ENCODE measurements around the gene TPH1. TPM values are rescaled to one million over a fixed set of nuclear protein-coding genes. Genes with fewer than 3 reads are reported as not detected.

Gene TPH1
- total and polyA plus RNA-seq, 2 experiments from 2014 or later, result 0.03 to 0.12 TPM

DNA sequence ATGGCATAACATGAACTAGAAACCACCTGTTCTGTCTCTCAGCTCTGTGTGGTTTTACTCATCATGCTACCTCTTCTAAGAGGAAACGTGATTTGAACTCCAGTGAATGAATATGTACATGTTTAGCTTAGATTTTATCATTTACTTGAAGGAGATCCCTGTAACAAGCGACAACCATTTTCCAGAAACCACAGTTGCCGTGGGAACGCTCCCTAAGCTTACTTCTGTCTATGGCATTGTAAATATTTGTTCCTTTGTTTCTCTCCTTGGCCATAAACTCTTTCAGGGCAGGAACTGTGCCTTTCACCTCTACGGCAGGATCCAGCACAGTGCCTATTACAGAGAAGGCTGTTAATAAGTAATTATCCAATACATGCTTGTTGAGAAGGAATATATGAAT is 17.1 kb upstream of the TPH1 start:
- TF ChIP-seq, protein P1, sequence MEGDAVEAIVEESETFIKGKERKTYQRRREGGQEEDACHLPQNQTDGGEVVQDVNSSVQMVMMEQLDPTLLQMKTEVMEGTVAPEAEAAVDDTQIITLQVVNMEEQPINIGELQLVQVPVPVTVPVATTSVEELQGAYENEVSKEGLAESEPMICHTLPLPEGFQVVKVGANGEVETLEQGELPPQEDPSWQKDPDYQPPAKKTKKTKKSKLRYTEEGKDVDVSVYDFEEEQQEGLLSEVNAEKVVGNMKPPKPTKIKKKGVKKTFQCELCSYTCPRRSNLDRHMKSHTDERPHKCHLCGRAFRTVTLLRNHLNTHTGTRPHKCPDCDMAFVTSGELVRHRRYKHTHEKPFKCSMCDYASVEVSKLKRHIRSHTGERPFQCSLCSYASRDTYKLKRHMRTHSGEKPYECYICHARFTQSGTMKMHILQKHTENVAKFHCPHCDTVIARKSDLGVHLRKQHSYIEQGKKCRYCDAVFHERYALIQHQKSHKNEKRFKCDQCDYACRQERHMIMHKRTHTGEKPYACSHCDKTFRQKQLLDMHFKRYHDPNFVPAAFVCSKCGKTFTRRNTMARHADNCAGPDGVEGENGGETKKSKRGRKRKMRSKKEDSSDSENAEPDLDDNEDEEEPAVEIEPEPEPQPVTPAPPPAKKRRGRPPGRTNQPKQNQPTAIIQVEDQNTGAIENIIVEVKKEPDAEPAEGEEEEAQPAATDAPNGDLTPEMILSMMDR (IDR thresholded peaks at IDR 0.05; ENCODE audit: low read depth, low read length), result no peak
- H3K27me3 ChIP-seq, result no peaks in the 10 kb centered on the region
- no peaks in the 10 kb centered on the region for H3K9me3 ChIP-seq (ENCODE audit: low read depth)
- no peak for DNase-seq (ENCODE audit: low read depth in 1 of 2, low spot score in 1 of 2)
- H3K36me3 ChIP-seq, result no peaks in the 10 kb centered on the region
- H3K27ac ChIP-seq, result no peak overlapping the region
- no peak overlapping the region for H3K4me3 ChIP-seq
- no peaks in the 10 kb centered on the region for H3K4me1 ChIP-seq (ENCODE audit: low read depth)

DNA sequence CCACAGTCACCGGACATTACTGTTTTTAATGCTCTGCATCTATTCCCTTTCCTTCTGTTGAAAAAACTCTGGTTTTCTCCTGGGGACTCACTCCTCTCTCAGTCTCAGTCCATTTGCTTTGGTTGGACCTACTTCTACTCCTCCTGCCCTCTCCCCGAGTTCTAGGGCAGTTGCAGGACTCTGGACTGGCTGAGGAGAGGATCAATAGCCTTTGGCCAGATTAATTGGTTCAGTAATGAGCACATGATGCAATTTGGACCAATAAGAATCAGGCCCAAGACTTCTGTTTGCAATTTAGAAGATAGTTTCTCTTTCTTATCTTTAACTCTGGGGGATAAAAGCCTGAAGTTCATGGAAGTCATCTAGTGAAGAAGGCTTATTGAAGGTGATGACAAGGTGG is 15.3 kb upstream of the TPH1 start:
- Histone ChIP-seq H3K4me3 (no peak overlapping the region), H3K9me3 (ENCODE audit: low read depth) (no peaks in the 10 kb centered on the region), H3K27ac (no peak overlapping the region), H3K36me3 (no peaks in the 10 kb centered on the region), H3K27me3 (no peaks in the 10 kb centered on the region), H3K4me1 (ENCODE audit: low read depth) (no peaks in the 10 kb centered on the region)
- DNase-seq (ENCODE audit: low read depth in 1 of 2, low spot score in 1 of 2), result no peak
- TF ChIP-seq, protein P1 (IDR thresholded peaks at IDR 0.05; ENCODE audit: low read depth, low read length), result no peak

DNA sequence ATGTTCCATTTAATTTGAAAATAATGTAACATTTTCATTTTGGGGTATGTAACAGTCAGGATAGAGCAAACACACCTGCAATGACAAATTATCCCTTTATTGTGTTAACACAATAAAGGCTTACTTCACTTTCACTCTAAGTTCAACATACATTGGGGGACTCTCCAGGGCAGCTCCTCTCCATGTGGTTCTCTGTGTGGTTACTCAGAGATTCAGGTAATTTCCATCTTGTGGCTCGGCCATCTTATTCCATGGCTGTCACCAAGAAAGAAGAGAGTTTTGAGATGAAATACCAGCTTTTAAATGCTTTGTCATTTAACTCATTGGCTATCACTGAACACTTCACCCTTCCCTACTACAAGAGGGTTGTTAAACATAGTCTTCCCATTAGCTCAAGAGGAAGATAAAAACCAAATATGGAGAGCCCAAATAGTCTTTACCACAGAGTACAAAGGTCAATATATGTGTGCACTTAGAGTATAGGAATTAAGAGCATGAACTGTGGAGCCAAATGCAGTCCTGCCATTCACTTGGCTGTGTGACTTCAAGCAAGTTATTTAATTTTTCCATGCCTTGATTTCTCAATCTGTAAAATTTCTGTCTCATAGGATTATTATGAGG is 10.6 kb upstream of the TPH1 start:
- H3K4me3 ChIP-seq, result no peak overlapping the region
- no peaks in the 10 kb centered on the region for H3K4me1 ChIP-seq (ENCODE audit: low read depth)
- no peaks in the 10 kb centered on the region for H3K27me3 ChIP-seq
- no peaks in the 10 kb centered on the region for H3K36me3 ChIP-seq
- H3K27ac ChIP-seq, result no peak overlapping the region
- H3K9me3 ChIP-seq (ENCODE audit: low read depth), result no peaks in the 10 kb centered on the region
- TF ChIP-seq, protein P1 (IDR thresholded peaks at IDR 0.05; ENCODE audit: low read depth, low read length), result no peak
- no peak for DNase-seq (ENCODE audit: low read depth in 1 of 2, low spot score in 1 of 2)

DNA sequence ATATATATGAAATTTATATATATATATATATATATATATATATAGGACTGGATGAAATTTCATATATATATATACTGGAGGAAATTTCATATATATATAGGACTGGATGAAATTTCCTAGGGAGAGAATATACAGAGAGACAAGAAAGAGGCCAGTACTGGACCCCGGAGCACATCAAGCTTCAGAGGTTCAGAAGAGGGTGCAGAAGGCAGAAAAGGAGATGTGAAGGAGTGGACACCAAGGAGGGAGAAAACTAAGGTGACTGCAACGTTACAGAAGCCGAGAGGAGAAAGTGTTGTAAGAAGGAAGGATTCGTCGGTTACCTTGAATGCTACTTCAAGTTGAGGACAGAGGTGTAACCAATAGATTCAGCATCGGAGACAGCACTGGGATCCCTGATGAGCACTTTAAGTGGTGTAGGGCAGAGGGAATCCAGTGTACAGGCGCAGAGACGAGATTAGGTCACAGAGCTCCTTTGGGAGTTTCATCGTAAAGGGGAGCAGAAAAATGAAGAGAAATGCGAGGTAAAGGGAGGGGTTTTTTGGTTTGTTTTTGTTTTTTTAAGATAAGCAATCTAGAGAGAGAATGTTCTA is 8.5 kb upstream of the TPH1 start:
- no peak for DNase-seq (ENCODE audit: low read depth in 1 of 2, low spot score in 1 of 2)
- Histone ChIP-seq H3K9me3 (ENCODE audit: low read depth) (no peaks in the 10 kb centered on the region), H3K27ac (no peak overlapping the region), H3K36me3 (no peaks in the 10 kb centered on the region), H3K4me3 (no peak overlapping the region), H3K4me1 (ENCODE audit: low read depth) (no peaks in the 10 kb centered on the region), H3K27me3 (no peaks in the 10 kb centered on the region)
- TF ChIP-seq, protein P1 (IDR thresholded peaks at IDR 0.05; ENCODE audit: low read depth, low read length), result no peak

DNA sequence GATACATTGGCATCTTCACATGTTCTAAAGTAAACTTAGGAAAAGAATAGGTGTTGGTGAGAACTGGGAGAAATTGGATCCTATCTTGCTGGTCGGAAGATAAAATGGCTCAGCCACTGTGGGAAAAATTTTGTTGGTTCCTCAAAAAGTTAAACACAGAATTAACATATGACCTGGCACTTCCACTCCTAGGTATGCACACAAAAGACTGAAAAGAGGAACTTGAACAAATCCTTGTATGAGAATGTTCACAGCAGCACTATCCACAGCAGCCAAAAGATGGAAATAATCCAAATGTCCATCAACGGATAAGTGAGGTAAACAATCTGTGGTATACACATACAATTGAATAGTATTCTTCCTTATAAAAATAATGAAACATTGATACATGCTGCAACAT is 4.8 kb upstream of the TPH1 start:
- Histone ChIP-seq H3K9me3 (ENCODE audit: low read depth) (no peaks in the 10 kb centered on the region), H3K27me3 (peaks cover 29% of the 10 kb centered on the region), H3K4me1 (ENCODE audit: low read depth) (no peaks in the 10 kb centered on the region), H3K27ac (no peak overlapping the region), H3K4me3 (no peak overlapping the region), H3K36me3 (no peaks in the 10 kb centered on the region)
- TF ChIP-seq, protein P1 (IDR thresholded peaks at IDR 0.05; ENCODE audit: low read depth, low read length), result no peak
- no peak for DNase-seq (ENCODE audit: low read depth in 1 of 2, low spot score in 1 of 2)
